ENCODE measurements around the gene LMTK3.

GRCh38 chr19:48560095-48560530 is 48.5 kb upstream of the LMTK3 start:
- no peak for TF ChIP-seq CTCF (IDR thresholded peaks at IDR 0.05)
- no peak for TF ChIP-seq POLR2A (IDR thresholded peaks at IDR 0.05; ENCODE audit: low read depth)
